ENCODE measurements around the gene SLC2A9.
A peak's percentile ranks its signal among the peaks of the same experiment; 100 is the strongest.

Gene SLC2A9

DNA sequence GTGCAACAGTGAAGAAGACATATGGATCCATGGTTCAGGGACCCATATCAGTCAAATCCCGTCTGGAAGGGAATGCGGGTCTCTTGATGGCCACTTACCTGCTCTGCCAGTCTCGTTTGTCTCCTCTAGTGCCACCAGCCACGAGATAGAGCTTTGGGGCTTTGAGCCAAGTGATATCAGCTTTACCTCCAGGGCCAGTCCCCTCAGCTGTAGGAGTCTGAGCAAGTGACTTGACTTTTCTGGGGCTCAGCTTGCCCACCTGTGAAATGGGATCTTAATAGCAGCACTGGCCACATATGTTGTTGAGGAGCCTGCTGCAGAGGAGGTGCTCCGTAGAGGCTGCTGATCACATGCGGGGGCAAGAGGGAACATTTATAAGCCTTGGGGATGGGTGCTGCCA, 1.2 kb downstream of the SLC2A9 start:
- DNase-seq (ENCODE audit: low spot score) = no peak

- no peak for DNase-seq (ENCODE audit: low spot score)
These were observed 1.7 kb downstream of the SLC2A9 start for GRCh38 chr4:10019521-10020051.

DNA sequence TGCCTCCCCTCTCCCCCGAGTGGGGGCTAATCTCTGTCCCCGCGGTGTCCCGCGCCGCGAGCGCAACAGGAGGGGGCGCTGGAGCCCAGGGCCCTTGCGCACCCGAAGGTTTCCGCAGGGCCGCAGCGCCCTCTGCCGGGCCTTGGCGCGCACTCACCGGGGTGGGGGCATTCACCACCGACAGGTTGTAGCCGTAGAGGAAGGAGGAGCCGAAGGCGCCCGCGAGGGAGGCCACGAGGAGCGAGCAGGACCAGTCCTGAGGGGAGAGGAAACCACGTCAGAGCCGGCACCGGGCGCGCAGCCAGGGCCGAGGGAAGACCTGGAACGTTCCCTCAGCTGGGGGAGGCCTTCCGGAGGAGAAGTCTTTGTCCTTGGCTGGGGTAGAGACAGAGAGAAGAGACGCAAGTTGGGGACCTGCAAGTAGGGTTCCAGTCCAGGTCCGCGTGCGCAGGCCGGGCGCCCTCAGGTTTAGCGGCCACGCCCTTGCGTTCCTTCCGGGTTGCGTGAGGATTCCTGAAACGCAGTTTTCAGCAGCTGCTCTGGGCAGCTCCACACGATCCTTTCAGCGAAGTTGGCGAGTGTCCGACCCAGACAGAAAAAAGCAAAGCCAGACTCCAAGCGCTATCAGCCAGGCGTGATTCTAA, 2.4 kb downstream of the SLC2A9 start:
- peak; percentile 77 for DNase-seq (ENCODE audit: low spot score)

DNA sequence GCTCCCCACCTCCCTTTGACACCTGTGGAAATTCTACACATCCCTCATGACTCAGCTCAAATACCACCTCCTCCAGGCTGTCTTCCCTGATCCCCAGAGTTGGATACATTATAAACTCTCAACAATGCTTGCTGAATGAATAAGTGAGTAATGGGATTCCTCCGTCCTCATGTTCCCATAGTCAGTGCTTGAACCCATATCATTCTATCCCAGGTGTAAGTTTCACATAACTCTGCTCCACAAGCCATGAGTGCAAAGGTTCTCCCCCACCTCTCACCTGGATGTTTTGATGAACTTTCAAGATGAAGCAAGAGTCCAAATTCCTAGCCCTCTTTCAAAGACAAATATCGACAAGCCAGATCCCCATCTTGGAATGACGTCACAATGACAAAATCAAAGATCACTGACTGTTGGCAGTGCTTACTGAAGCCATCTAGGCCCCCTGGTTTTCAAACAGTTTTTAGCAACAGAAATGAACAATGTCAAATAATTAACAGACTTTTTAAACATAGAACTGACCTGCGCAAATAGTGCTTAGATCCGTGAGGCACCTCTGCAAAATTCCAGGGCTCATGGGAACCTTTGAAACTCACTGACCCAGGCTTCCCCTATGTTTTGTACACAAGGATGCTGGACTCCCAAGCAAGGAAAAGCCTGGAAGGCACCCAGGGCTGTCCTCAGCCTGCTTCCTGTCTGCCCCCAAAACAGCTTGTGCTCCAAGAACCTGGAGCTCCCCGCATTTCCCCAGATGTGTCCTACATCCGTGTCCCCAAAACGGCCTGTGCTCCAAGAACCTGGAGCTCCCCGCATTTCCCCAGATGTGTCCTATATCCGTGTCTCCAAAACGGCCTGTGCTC, 4.0 kb downstream of the SLC2A9 start:
- no peak for DNase-seq (ENCODE audit: low spot score)

DNA sequence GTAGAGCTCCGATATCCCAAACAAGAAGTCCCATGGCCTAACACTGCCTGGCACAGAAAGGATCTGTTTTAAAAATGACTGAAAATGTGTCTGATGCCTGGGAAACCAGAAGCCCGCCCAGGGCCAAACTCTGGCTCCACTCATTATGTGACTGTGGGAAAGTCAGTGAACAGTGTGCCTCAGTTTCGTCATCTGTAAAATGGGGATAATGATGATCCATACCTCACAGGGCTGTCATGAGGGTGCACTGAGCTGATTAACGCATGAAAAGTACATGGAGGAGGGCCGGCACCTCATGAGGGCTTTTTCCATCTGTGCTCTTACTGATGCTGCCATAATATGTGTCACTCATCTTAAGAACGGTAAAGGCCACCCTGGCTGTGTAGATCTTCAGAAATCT, 5.1 kb downstream of the SLC2A9 start:
- DNase-seq (ENCODE audit: low spot score) = no peak

DNA sequence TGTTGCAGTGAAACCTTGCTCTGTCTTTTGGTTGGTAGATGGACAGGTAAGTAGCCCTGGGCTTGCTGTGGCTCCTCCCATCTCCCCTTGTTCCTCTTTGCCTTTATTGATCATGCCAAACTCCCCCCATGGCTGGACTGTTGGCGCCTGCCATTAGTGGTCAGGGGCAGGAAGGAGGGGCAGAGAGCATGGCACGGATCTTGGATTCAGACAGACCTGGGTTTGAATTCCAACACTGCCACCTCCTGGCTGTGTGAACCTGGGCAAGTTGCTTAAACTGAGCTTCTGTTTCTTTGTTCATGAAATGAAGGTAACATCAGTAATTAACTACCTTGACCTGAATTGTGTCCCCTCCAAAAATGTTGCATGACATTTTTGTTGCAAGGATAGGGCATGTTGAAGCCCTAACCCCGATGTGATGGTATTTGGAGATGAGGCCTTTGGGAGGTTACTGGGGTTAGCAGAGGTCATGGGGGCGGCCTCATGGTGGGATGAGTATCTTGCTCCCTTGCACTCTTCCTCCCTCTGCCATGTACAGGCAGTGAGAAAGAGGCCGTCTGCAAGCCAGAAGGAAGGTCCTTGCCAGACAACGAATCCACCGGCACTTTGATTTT, 6.0 kb downstream of the SLC2A9 start:
- DNase-seq (ENCODE audit: low spot score) = peak; percentile 31

GRCh38 chr4:10013722-10014121, 7.6 kb downstream of the SLC2A9 start:
- peak; percentile 31 for DNase-seq (ENCODE audit: low spot score)

GRCh38 chr4:10011885-10012284, 9.4 kb downstream of the SLC2A9 start:
- DNase-seq (ENCODE audit: low spot score) = no peak

- DNase-seq (ENCODE audit: low spot score) = no peak
These were observed 10.0 kb downstream of the SLC2A9 start for GRCh38 chr4:10011277-10011676.

GRCh38 chr4:10009861-10010500, 11.3 kb downstream of the SLC2A9 start:
- no peak for DNase-seq (ENCODE audit: low spot score)

- no peak for DNase-seq (ENCODE audit: low spot score)
These were observed 12.7 kb downstream of the SLC2A9 start for GRCh38 chr4:10008609-10009005.

DNA sequence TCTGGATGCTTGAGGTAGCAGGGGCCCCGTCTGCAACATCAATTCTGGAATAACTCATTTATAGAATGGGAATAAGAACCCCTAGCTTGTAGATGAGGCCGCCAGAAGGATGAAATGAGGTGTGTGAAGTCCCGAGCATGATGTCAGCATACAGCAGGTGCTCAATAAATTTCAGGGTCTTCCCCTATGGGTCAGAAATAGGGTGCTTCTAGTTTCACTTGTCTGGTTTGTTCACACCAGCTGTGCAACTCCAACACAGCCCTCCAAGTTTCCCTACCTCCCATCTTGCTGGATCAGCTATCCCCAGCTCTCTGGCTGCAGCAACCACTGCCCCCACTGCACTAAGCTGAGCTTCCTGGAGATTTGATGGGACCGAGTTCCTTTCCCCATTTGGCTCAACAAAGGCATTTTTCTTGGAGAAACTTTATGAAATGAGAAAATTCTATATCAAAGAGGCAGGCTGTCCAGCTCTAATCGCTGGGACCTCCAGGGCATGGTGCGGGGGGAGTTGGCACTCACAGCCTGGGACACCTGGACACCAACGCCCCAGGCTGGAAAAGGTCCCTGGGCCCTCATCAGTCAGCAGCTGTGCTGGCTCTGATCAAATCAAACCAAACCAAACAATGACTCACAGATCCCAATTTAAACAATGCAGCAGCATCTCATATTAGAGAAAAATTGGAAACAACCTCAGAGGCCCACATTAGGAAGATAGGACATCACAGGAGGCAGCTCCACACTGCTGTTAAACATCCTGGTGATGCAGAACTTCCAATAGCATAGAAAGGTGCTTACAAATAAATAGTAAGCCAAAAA, 13.3 kb downstream of the SLC2A9 start:
- DNase-seq (ENCODE audit: low spot score) = no peak

DNA sequence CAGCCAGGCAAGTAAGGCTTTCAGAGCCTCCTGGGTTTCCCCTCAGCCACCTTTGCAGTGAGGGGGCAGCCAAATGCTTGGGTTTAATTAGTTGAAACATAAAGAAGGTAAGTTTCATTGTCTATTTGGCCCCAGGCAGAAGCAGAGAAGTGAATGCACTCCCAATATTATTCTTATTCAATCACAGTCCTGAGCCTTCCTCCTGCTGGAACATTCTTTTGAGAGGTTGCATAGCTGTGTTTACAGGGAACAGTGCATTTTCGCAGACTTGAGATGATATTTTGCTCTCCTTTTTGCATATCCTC, 13.9 kb downstream of the SLC2A9 start:
- DNase-seq (ENCODE audit: low spot score) = no peak

- DNase-seq (ENCODE audit: low spot score) = no peak
These were observed 14.5 kb downstream of the SLC2A9 start for GRCh38 chr4:10006601-10007435.

- no peak for DNase-seq (ENCODE audit: low spot score)
These were observed 15.1 kb downstream of the SLC2A9 start for GRCh38 chr4:10006231-10006600.

- no peak for DNase-seq (ENCODE audit: low spot score)
These were observed 15.7 kb downstream of the SLC2A9 start for GRCh38 chr4:10005632-10006031.

DNA sequence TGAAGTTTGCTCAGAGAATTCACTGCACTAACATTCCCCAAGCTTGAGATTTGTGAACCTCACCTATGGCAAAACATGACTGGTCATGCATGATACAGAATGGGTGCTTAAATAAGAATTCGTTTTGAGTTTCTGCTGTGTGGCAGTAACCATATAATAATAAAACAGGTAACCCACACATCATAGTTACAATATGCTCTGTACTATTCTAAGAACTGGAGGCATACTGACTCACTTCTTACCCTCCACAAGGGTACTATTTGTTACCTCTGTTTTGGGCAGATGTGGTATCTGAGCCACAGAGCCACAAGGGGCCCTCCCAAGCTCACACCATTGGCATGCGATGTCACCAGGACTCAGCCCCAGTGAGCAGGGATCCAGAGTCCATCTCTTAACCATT, 17.6 kb downstream of the SLC2A9 start:
- no peak for DNase-seq (ENCODE audit: low spot score)

DNA sequence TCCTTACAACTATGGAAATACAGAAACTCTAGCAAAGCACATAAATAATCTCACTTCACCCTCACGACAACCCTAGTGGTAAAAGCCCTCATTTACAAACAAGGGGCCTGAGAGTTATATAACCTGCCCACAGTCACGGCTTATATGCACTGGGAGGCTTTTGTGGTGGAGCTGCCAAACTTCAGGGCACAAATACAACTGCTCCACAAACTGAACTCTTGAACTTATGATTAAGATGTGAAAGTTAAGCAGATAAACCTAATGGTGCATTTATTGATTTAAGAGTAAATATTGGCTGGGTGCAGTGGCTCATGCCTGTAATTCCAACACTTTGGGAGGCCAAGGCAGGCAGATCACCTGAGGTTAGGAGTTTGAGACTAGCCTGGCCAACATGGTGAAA, 19.0 kb downstream of the SLC2A9 start:
- DNase-seq (ENCODE audit: low spot score) = no peak

DNA sequence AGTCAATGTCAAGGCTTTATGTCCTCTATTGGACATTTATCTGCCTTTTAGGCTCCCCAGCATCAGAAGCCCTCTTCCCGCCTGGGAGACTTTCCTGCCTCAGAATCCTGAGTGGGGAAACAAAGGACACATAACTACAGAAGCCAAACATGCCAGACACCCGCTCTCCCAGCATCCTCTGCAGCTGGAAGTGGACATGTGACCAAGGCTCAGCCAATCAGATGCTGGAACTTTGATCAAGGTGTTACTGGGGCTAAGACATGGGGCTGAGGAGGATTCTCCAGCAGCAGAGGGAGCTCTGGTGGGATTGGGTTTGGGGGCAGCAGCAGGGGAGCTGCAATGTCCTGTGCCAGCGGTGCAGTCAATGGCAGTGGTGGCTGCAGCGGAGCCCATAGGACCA, 19.5 kb downstream of the SLC2A9 start:
- DNase-seq (ENCODE audit: low spot score) = no peak

GRCh38 chr4:9999956-10000561, 21.2 kb downstream of the SLC2A9 start:
- DNase-seq (ENCODE audit: low spot score) = no peak

All from SK-N-DZ (cell line).